H1 (cell line): Measurements from ENCODE around the gene ZFPL1. TPM values are rescaled to one million over a fixed set of nuclear protein-coding genes. Genes with fewer than 3 reads are reported as not detected.

Experiments
- CTCF ChIA-PET: fragments of 300-600 bp; sonication (Branson Sonifier 250); formaldehyde crosslinking; loops from one replicate; lab custom pipeline; 2021; ENCODE audit not compliant: partially characterized antibody; lab: Charles Lee
- POLR2A ChIA-PET: fragments of 300-600 bp; sonication (Branson Sonifier 250); formaldehyde crosslinking; loops from one replicate; lab custom pipeline; 2021; ENCODE audit warnings: inconsistent platforms; ENCODE audit not compliant: partially characterized antibody; lab: Charles Lee
- DNase-seq, 2 experiments: peaks; one replicate each; pipeline versions ENCODE4 v3.0.0 to v3.0.0-alpha.2; 2010 to 2022; ENCODE audit warnings: low spot score in 2 of 2, low read depth in 1 of 2, mixed read lengths in 1 of 2
- FAIRE-seq: peaks from 2 replicates; lab custom pipeline; 2011; peaks lifted over from hg19 to GRCh38; lab: Jason Lieb, UNC
- H2AFZ ChIP-seq: 2 replicates; pipeline ENCODE4 v1.8.1; 2012; ENCODE audit warnings: low read length, inconsistent platforms
- H2AK5ac ChIP-seq: 2 replicates; pipeline ENCODE4 v1.6.1; 2013; ENCODE audit warnings: low read depth, low read length
- H2BK120ac ChIP-seq: replicated peaks from 2 replicates; pipeline ENCODE3; 2013; ENCODE audit warnings: low read depth, low read length, inconsistent platforms
- H2BK12ac ChIP-seq: 2 replicates; pipeline ENCODE4 v1.6.1; 2013; ENCODE audit warnings: low read depth, low read length
- H2BK15ac ChIP-seq: 2 replicates; pipeline ENCODE4 v1.6.1; 2013; ENCODE audit warnings: low read length
- H2BK20ac ChIP-seq: 2 replicates; pipeline ENCODE4 v1.6.1; 2013; ENCODE audit warnings: low read length
- H2BK5ac ChIP-seq: 2 replicates; pipeline ENCODE4 v1.6.1; 2013; ENCODE audit warnings: low read depth, low read length
- H3K14ac ChIP-seq: 2 replicates; pipeline ENCODE4 v1.6.1; 2013; ENCODE audit warnings: inconsistent platforms; ENCODE audit not compliant: insufficient read length
- H3K18ac ChIP-seq: 2 replicates; pipeline ENCODE4 v1.6.1; 2013; ENCODE audit warnings: low read length; ENCODE audit errors: extremely low read depth
- H3K23ac ChIP-seq: 2 replicates; pipeline ENCODE4 v1.6.1; 2013; ENCODE audit warnings: inconsistent platforms; ENCODE audit not compliant: insufficient read length
- H3K23me2 ChIP-seq: 2 replicates; pipeline ENCODE4 v1.6.1; 2013; ENCODE audit warnings: low read depth, low read length
- H3K27ac ChIP-seq: 2 replicates; pipeline ENCODE4 v1.6.1; 2011; ENCODE audit warnings: low read depth, low read length, inconsistent platforms
- H3K27me3 ChIP-seq, 4 experiments: replicated peaks in 1 of 4; 1 replicate in 1 of 4; 2 replicates in 3 of 4; pipeline versions ENCODE4 v1.6.1 to v1.8.1; 2011 to 2013; ENCODE audit warnings: low read length in 3 of 4, mild to moderate bottlenecking in 3 of 4, inconsistent platforms in 2 of 4, mixed read lengths in 2 of 4, moderate library complexity in 1 of 4; ENCODE audit not compliant: control insufficient read depth in 3 of 4, insufficient read depth in 3 of 4; ENCODE audit errors: extremely low read depth in 1 of 4
- H3K36me3 ChIP-seq, 4 experiments: 2 replicates each; pipeline versions ENCODE4 v1.6.1 to v1.8.1; 2011 to 2013; ENCODE audit warnings: mild to moderate bottlenecking in 4 of 4, low read length in 3 of 4, moderate library complexity in 2 of 4, control low read depth in 1 of 4, inconsistent platforms in 1 of 4; ENCODE audit not compliant: insufficient read depth in 4 of 4, control insufficient read depth in 2 of 4
- H3K4ac ChIP-seq: replicated peaks from 2 replicates; pipeline ENCODE3; 2013; ENCODE audit warnings: low read length, low read depth, mixed read lengths, inconsistent platforms; ENCODE audit not compliant: insufficient read length
- H3K4me1 ChIP-seq, 4 experiments: replicated peaks in 1 of 4; 1 replicate in 1 of 4; 2 replicates in 3 of 4; pipeline versions ENCODE4 v1.6.1 to v1.8.1; 2011 to 2013; ENCODE audit warnings: low read length in 3 of 4, inconsistent platforms in 2 of 4, mixed read lengths in 1 of 4; ENCODE audit not compliant: insufficient read depth in 4 of 4, control insufficient read depth in 3 of 4
- H3K4me2 ChIP-seq, 2 experiments: 2 replicates each; pipeline versions ENCODE4 v1.6.1 to v1.8.1; 2011 to 2013; ENCODE audit warnings: low read depth in 2 of 2, low read length in 2 of 2, control low read depth in 1 of 2, inconsistent platforms in 1 of 2, mild to moderate bottlenecking in 1 of 2; ENCODE audit not compliant: insufficient read depth in 1 of 2
- H3K4me3 ChIP-seq, 4 experiments: fragments of 200-600, 300-600 bp in 1 of 4; sonication (generic), shearing (Covaris generic), sonication (Bioruptor Twin) in 1 of 4; 2 replicates each; pipeline versions ENCODE4 v1.5.1 to v1.8.1; 2011 to 2016; ENCODE audit warnings: low read length in 4 of 4, low read depth in 3 of 4, control low read depth in 2 of 4, inconsistent platforms in 2 of 4, mild to moderate bottlenecking in 2 of 4, mixed read lengths in 1 of 4, moderate library complexity in 1 of 4; ENCODE audit not compliant: insufficient read depth in 2 of 4; ENCODE audit errors: extremely low read depth in 1 of 4
- H3K56ac ChIP-seq: replicated peaks from 2 replicates; pipeline ENCODE3; 2013; ENCODE audit warnings: low read depth, mild to moderate bottlenecking, mixed read lengths, low read length, inconsistent platforms; ENCODE audit not compliant: insufficient read length
- H3K79me1 ChIP-seq: 2 replicates; pipeline ENCODE4 v1.6.1; 2013; ENCODE audit warnings: low read depth, low read length, control low read depth
- H3K79me2 ChIP-seq, 2 experiments: 2 replicates each; pipeline versions ENCODE4 v1.6.1 to v1.8.1; 2012 to 2013; ENCODE audit warnings: low read length in 2 of 2, mild to moderate bottlenecking in 2 of 2, inconsistent platforms in 1 of 2; ENCODE audit not compliant: insufficient read depth in 2 of 2, control insufficient read depth in 1 of 2
- H3K9ac ChIP-seq, 4 experiments: replicated peaks in 1 of 4; 1 replicate in 1 of 4; 2 replicates in 3 of 4; pipeline versions ENCODE4 v1.6.1 to v1.8.1; 2011 to 2013; ENCODE audit warnings: low read depth in 3 of 4, low read length in 3 of 4, control low read depth in 2 of 4, mild to moderate bottlenecking in 2 of 4, moderate library complexity in 2 of 4, inconsistent platforms in 1 of 4; ENCODE audit errors: extremely low read depth in 1 of 4
- H3K9me3 ChIP-seq, 2 experiments: 2 replicates each; pipeline versions ENCODE4 v1.6.1 to v1.8.1; 2012 to 2013; ENCODE audit warnings: mild to moderate bottlenecking in 2 of 2, moderate library complexity in 2 of 2, control low read depth in 1 of 2, inconsistent platforms in 1 of 2, low read depth in 1 of 2, low read length in 1 of 2, mixed read lengths in 1 of 2; ENCODE audit not compliant: insufficient read depth in 2 of 2
- H4K20me1 ChIP-seq, 2 experiments: replicated peaks in 1 of 2; 2 replicates each; pipeline versions ENCODE3 to v1.8.1; 2011 to 2013; ENCODE audit warnings: inconsistent platforms in 2 of 2, low read length in 2 of 2, mild to moderate bottlenecking in 1 of 2; ENCODE audit not compliant: insufficient read depth in 2 of 2, control insufficient read depth in 1 of 2
- H4K5ac ChIP-seq: 2 replicates; pipeline ENCODE4 v1.6.1; 2013; ENCODE audit warnings: low read length, low read depth, mixed read lengths, inconsistent platforms; ENCODE audit not compliant: insufficient read length
- H4K8ac ChIP-seq: 2 replicates; pipeline ENCODE4 v1.8.0; 2013; ENCODE audit warnings: mild to moderate bottlenecking, moderate library complexity, low read length, inconsistent platforms; ENCODE audit not compliant: insufficient read depth; ENCODE audit errors: extremely low read depth
- H4K91ac ChIP-seq: replicated peaks from 2 replicates; pipeline ENCODE3; 2013; ENCODE audit warnings: low read length, mixed read lengths, inconsistent platforms; ENCODE audit not compliant: insufficient read length
- ATF2 ChIP-seq: IDR thresholded peaks from 2 replicates; pipeline ENCODE4 v1.6.1; 2012; ENCODE audit warnings: low read length, inconsistent platforms
- CTCF ChIP-seq, 3 experiments: IDR thresholded peaks; 1 replicate in 2 of 3; 2 replicates in 1 of 3; pipeline versions ENCODE4 v1.5.1 to v1.6.1; 2011; ENCODE audit warnings: low read length in 3 of 3, mild to moderate bottlenecking in 3 of 3, inconsistent platforms in 2 of 3, low read depth in 1 of 3, moderate library complexity in 1 of 3; ENCODE audit not compliant: insufficient read depth in 1 of 3; ENCODE audit errors: control extremely low read depth in 1 of 3
- RAD21 ChIP-seq, 2 experiments: IDR thresholded peaks in 1 of 2; conservative IDR thresholded peaks in 1 of 2; 2 replicates each; pipeline ENCODE4 v1.6.1; 2011; ENCODE audit warnings: low read depth in 2 of 2, low read length in 2 of 2, improper control_type of control experiment in 1 of 2, inconsistent platforms in 1 of 2, mild to moderate bottlenecking in 1 of 2, moderate library complexity in 1 of 2
- SIN3A ChIP-seq, 2 experiments: IDR thresholded peaks in 1 of 2; conservative IDR thresholded peaks in 1 of 2; 2 replicates each; pipeline ENCODE4 v1.6.1; 2011 to 2012; ENCODE audit warnings: low read length in 2 of 2, improper control_type of control experiment in 1 of 2, low read depth in 1 of 2, mild to moderate bottlenecking in 1 of 2
- SP4 ChIP-seq: IDR thresholded peaks from 2 replicates; pipeline ENCODE4 v1.6.1; 2012; ENCODE audit warnings: low read length, inconsistent platforms
- WGBS, 2 experiments: shearing (Covaris generic) in 1 of 2; methylation state at CpG; one replicate each; pipeline versions ENCODE4 v1.1.6 to v1.1.7; 2013 to 2015; ENCODE audit warnings: low lambda C conversion rate in 2 of 2, mixed read lengths in 2 of 2, inconsistent platforms in 1 of 2, low coverage in 1 of 2, missing lambda C conversion rate in 1 of 2; ENCODE audit not compliant: insufficient replicate concordance in 2 of 2, insufficient coverage in 1 of 2, insufficient read length in 1 of 2; ENCODE audit errors: extremely low coverage in 1 of 2, missing lambda C conversion rate in 1 of 2; 5-methylcytosine and 5-hydroxymethylcytosine counted together
- polyA plus RNA-seq, 7 experiments: library from polyadenylated mRNA; depleted of rRNA in 3 of 7; stranded (reverse) in 5 of 7; unstranded in 2 of 7; fragments of >200 nt in 5 of 7; fragments of 200-250 nt in 2 of 7; gene quantifications; 1 replicate in 5 of 7; 2 replicates in 1 of 7; 4 replicates in 1 of 7; pipeline versions ENCODE4 v1.2.1 to v1.2.3, GENCODE V29; 2011 to 2013; ENCODE audit warnings: missing spikeins in 2 of 7, mixed read lengths in 2 of 7
- total RNA-seq: library from RNA; stranded (reverse); fragmentation: NEBNext Ultra II Directional; extraction: Animal tissue kit (Norgen Biotek cat#: 25700); gene quantifications from 2 replicates; pipeline ENCODE4 v1.2.1, GENCODE V29; 2021

ZFPL1 gene
- total and polyA plus RNA-seq, 2 of the 8 experiments (the other 6 are each of a cell fraction or from before 2014, with no cell fraction given) = 21.5 to 76.8 TPM

GRCh38 chr11:65087827-65088226, 3.8 kb downstream of the ZFPL1 start:
- Histone ChIP-seq H3K4ac (no peak overlapping the region), H3K27me3 (no peaks in the 10 kb centered on the region), H2BK15ac (no peak overlapping the region), H3K23me2 (peaks cover 8% of the 10 kb centered on the region), H2AK5ac (no peak overlapping the region), H4K5ac (no peak overlapping the region), H3K79me2 (peaks cover 7 to 13% of the 10 kb centered on the region in 2 experiments), H3K4me1 (peaks cover 0 to 7% (median 3%) of the 10 kb centered on the region in 4 experiments; a peak in 5 of 7 replicates), H3K9me3 (no peaks in the 10 kb centered on the region), H3K4me3 (no peak overlapping the region), H3K36me3 (peaks cover 2 to 14% (median 11%) of the 10 kb centered on the region in 4 experiments; a peak in 6 of 8 replicates), H4K91ac (no peak overlapping the region), H3K27ac (no peak overlapping the region), H4K8ac (no peak overlapping the region), H2BK120ac (no peak overlapping the region), H3K23ac (no peak overlapping the region), H3K18ac (no peak overlapping the region), H3K9ac (no peak overlapping the region), H3K4me2 (no peak overlapping the region), H3K14ac (no peak overlapping the region), H3K79me1 (peaks cover 14% of the 10 kb centered on the region), H2AFZ (no peak overlapping the region), H4K20me1 (peaks cover 0 to 4% of the 10 kb centered on the region in 2 experiments), H2BK12ac (no peak overlapping the region), H3K56ac (no peak overlapping the region), H2BK20ac (no peak overlapping the region), H2BK5ac (no peak overlapping the region)
- DNase-seq = no peak
- WGBS, 2 experiments = 96% methylated on average over 15 of the region's 15 CpGs; no CpG with 5 or more reads in 1 of the 2 experiments
- POLR2A ChIA-PET = interaction anchor here (6.7 to 16.8 kb wide), 3 partner anchors 10 to 27 kb away, joined by 50 to 230 read pairs (median 186); partner anchors contain the start of genes CDCA5, TM7SF2, VPS51 and ZFPL1
- TF ChIP-seq ATF2 (no peak), RAD21 (IDR thresholded peaks at IDR 0.05 in 1 of 2, conservative IDR thresholded peaks at IDR 0.05 in 1 of 2; ENCODE audit: low read depth in 2 of 2, low read length in 2 of 2) (no peak), SP4 (no peak), SIN3A (conservative IDR thresholded peaks at IDR 0.05 in 1 of 2, IDR thresholded peaks at IDR 0.05 in 1 of 2; ENCODE audit: low read depth in 1 of 2, low read length in 2 of 2) (no peak), CTCF (IDR thresholded peaks at IDR 0.05; ENCODE audit: control extremely low read depth in 1 of 3, insufficient read depth in 1 of 3, low read depth in 1 of 3, low read length in 3 of 3) (no peak)
- FAIRE-seq = no peak
- CTCF ChIA-PET = interaction anchor here (2.2 kb wide), 1 partner anchor 20 kb away, joined by 6 read pairs; no protein-coding TSS in a partner anchor
